ENCODE measurements around the gene SLC7A5.

SLC7A5 gene

DNA sequence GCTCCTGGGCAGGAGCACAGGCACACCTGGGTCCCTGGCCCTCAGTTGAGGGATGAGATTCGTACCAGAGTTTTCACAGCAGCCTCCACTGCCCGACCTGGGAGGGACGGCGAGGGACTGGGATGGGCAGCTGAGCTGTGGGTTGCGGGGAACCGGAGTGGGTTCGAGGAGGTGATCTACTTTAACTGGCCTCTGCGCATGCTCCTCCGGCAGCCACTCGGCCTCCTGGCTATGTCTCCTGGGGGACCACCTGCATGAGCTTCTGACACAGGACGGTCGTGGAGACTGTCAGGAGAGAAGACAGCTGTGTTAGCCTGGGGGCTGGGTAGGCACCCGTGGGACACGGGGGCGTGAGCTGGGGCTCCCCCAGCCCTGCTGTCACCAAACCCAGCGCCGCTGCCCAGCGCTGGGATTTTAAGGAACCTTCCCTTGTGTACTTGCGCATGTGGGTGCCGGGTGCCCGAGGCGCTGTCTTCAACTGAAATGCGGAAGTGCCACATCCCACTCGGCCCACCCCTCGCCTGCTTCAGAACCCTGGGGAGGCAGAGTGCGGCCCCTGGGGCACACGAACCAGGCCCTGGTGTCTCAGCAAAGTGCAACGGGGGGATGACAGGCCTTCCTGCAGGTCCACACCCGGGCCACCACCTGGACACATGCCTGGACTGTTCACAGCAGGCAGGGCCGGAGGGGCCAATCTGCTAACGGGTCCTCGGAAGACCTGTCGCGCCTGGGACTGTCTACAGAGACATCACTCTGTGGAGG is 36.4 kb downstream of the SLC7A5 start:
- TF ChIP-seq SIN3A (IDR thresholded peaks at IDR 0.05; ENCODE audit: borderline replicate concordance, insufficient read depth, low read length) (no peak), FOXP2 (optimal IDR thresholded peaks at IDR 0.05; ENCODE audit: borderline replicate concordance, extremely low read depth, extremely low read length, insufficient read depth) (no peak), TAF1 (IDR thresholded peaks at IDR 0.05; ENCODE audit: borderline replicate concordance, insufficient read depth, low read length) (no peak), POLR2AphosphoS5 (IDR thresholded peaks at IDR 0.05; ENCODE audit: low read depth, low read length) (no peak; the same call in 1 of the 2 replicates)
- TF ChIP-seq, protein P1, sequence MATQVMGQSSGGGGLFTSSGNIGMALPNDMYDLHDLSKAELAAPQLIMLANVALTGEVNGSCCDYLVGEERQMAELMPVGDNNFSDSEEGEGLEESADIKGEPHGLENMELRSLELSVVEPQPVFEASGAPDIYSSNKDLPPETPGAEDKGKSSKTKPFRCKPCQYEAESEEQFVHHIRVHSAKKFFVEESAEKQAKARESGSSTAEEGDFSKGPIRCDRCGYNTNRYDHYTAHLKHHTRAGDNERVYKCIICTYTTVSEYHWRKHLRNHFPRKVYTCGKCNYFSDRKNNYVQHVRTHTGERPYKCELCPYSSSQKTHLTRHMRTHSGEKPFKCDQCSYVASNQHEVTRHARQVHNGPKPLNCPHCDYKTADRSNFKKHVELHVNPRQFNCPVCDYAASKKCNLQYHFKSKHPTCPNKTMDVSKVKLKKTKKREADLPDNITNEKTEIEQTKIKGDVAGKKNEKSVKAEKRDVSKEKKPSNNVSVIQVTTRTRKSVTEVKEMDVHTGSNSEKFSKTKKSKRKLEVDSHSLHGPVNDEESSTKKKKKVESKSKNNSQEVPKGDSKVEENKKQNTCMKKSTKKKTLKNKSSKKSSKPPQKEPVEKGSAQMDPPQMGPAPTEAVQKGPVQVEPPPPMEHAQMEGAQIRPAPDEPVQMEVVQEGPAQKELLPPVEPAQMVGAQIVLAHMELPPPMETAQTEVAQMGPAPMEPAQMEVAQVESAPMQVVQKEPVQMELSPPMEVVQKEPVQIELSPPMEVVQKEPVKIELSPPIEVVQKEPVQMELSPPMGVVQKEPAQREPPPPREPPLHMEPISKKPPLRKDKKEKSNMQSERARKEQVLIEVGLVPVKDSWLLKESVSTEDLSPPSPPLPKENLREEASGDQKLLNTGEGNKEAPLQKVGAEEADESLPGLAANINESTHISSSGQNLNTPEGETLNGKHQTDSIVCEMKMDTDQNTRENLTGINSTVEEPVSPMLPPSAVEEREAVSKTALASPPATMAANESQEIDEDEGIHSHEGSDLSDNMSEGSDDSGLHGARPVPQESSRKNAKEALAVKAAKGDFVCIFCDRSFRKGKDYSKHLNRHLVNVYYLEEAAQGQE (IDR thresholded peaks at IDR 0.05; ENCODE audit: insufficient read depth in 1 of 2, low read depth in 2 of 2, low read length in 2 of 2), result no peak

DNA sequence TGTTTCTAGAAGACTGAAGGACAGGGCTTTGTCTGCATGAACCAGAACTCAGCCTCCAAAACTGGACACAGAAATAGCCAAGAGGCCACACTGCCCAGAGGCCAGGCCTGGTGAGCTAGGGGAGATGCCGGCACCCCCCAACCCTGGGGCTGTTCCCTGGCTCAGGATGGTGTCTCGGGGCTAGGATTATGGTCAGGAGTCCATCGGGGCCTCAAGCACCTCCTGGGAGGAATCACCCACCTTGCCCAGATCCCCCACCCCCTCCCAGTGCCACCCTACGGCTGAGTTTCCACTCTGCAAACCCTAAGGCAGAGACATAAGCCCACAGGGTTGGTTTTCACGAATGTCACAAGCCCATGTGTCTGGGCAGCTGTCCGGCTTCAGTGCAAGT is 37.2 kb downstream of the SLC7A5 start:
- 0 out of 2 replicates have a peak, but pooled peaks have one; percentile 3 for TF ChIP-seq POLR2AphosphoS5 (IDR thresholded peaks at IDR 0.05; ENCODE audit: low read depth, low read length)
- no peak for TF ChIP-seq FOXP2 (optimal IDR thresholded peaks at IDR 0.05; ENCODE audit: borderline replicate concordance, extremely low read depth, extremely low read length, insufficient read depth)

DNA sequence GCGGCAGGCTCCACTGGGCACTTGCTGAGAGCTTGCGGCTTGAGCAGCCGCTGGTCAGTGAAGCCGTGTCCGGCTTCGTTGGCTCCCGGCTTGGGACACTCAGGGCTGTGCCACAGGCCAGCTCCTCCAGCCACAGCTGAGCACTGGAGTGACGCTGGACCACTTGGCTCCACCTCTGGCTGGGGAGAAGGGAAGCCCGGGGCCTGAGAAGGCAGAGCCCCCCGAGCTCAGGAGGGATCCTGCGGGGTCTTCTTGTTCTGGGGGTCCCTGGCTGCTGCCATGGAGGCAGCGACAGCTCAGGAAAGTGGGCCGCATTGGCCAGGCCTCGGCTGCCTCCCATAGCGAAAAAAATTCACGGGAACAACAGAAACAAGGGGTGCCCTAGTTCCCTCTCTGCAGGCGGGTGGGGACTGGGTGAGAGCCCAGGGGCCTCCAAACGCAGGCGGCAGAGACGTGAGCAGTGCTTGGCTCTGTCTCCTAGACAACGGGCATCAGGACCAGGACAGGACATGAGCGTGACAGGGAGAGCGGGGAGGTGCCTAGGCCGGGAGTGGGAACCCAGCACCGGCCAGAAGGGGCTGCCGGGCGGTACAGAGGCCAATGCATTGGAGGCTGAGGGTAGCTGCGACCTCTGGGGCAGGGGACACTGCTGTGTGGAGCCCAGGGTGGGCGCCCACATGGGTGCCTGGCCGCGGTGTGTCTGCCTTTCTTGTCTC is 37.7 kb downstream of the SLC7A5 start:
- no peak for TF ChIP-seq TAF1 (IDR thresholded peaks at IDR 0.05; ENCODE audit: borderline replicate concordance, insufficient read depth, low read length)
- no peak for TF ChIP-seq FOXP2 (optimal IDR thresholded peaks at IDR 0.05; ENCODE audit: borderline replicate concordance, extremely low read depth, extremely low read length, insufficient read depth)
- no peak for TF ChIP-seq SIN3A (IDR thresholded peaks at IDR 0.05; ENCODE audit: borderline replicate concordance, insufficient read depth, low read length)
- TF ChIP-seq, protein P1 (IDR thresholded peaks at IDR 0.05; ENCODE audit: insufficient read depth in 1 of 2, low read depth in 2 of 2, low read length in 2 of 2), result no peak
- TF ChIP-seq POLR2AphosphoS5 (IDR thresholded peaks at IDR 0.05; ENCODE audit: low read depth, low read length), result 0 out of 2 replicates have a peak, but pooled peaks have one; percentile 29

DNA sequence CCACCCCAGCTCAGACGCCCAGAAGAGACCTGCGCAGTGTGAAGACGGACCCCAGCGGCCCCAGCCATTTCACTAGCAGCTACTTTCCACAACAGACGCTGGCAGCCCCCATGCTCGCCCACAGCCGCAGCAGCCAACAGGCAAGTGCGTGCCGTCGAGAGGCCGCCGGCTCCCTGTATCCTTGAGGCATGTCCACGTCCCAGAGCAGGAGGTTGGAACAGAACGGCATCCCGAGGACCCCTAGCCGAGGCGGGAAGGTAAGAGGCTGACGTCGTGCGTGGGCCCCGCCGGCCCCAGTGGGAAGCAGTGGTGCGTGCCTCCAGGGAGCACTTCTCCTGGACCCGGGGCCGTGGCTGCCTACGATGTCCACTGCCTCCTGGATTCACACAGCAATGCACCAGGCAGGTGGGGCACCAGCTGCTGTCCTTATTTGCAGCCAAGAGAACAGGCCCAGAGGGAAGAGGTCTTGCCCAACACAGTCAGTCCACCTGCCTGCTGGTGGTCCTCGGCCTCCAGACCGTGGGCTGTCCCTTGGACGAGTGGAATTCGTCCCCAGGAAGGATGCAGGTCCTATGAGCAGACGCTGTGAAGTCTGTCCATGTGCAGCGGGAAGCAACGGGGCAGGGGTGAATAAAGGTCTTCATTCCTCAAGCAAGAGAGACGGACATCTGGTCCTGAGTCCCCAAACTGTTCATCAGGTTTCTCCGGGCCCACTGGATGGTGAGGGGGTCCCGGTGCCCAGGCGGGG is 38.5 kb downstream of the SLC7A5 start:
- TF ChIP-seq, protein P1 (IDR thresholded peaks at IDR 0.05; ENCODE audit: insufficient read depth in 1 of 2, low read depth in 2 of 2, low read length in 2 of 2), result no peak
- TF ChIP-seq POLR2AphosphoS5 (IDR thresholded peaks at IDR 0.05; ENCODE audit: low read depth, low read length), result no peak; the same call in 1 of the 2 replicates
- no peak for TF ChIP-seq TAF1 (IDR thresholded peaks at IDR 0.05; ENCODE audit: borderline replicate concordance, insufficient read depth, low read length)
- TF ChIP-seq SIN3A (IDR thresholded peaks at IDR 0.05; ENCODE audit: borderline replicate concordance, insufficient read depth, low read length), result no peak
- TF ChIP-seq FOXP2 (optimal IDR thresholded peaks at IDR 0.05; ENCODE audit: borderline replicate concordance, extremely low read depth, extremely low read length, insufficient read depth), result no peak

DNA sequence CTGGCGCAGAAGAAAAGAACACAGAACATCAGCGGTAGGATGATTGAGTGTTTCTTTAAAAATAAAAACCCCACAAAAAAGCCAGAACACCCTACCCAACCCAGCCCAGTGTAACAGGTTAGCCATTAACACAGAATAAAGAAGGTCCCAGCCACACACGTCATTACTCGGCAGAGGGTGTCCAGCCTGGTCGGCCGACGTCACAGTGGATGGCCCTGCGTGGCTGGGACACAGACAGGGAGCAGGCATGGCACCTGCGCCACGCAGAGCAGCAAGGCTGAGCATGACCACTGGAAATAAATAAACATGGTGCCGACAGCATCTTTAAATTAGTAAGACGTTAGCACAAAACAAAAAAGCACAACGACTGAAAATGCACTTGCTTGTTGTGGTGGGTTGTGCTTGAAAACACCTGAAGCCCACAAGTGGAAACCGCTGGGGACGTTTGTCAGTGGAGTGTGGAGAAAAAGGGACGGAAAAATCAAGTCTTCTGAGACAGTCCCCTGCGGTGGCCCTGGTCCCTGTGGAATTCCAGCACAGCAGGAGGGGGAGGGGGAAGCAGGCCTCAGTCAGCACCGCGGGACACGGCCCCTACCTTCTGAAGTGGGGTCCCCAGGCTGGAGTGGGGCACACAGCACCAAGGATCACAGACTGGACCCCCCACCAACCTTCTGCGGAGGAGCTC is 39.2 kb downstream of the SLC7A5 start:
- no peak for TF ChIP-seq SIN3A (IDR thresholded peaks at IDR 0.05; ENCODE audit: borderline replicate concordance, insufficient read depth, low read length)
- no peak for TF ChIP-seq TAF1 (IDR thresholded peaks at IDR 0.05; ENCODE audit: borderline replicate concordance, insufficient read depth, low read length)
- TF ChIP-seq POLR2AphosphoS5 (IDR thresholded peaks at IDR 0.05; ENCODE audit: low read depth, low read length), result no peak; the same call in 1 of the 2 replicates
- TF ChIP-seq FOXP2 (optimal IDR thresholded peaks at IDR 0.05; ENCODE audit: borderline replicate concordance, extremely low read depth, extremely low read length, insufficient read depth), result no peak
- TF ChIP-seq, protein P1 (IDR thresholded peaks at IDR 0.05; ENCODE audit: insufficient read depth in 1 of 2, low read depth in 2 of 2, low read length in 2 of 2), result no peak

Measured in PFSK-1 (cell line).